ENCODE measurements around the gene ZNF407.

DNA sequence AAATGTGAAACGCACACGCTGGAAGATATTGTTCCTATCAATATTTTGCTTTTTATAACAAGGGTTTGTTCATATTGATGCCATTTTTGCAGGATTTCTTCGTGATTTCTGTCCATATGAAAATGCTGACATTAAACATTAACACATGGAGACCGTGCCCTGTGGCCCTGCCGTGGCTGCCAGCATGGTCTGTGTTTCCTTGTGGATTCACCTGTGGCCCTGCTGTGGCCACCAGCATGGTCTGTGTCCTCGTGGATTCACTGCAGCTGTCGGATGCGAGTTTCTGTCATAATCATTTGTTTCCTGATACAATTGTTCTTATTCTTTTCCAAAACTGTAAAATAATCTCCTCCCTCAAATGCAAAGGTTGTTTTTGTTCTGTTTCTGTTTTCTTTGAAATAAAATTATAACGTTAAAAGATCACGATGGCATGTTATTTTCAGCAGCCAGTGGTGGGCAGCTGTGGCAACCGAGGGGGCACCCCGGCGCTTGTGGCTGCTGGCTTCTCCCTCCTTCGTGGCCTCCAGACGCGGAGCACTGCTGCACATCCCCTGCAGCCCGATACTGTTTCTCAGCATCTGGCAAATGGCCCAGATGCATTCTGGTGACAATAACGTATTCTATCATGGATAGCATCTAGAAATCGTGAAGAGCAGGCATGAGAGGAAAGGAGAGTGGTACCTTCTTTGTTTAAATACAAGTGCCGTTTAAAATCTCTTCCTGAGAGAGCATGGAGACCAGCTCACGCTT lies 467.8 kb downstream of the ZNF407 start:
- TF ChIP-seq, protein P1, sequence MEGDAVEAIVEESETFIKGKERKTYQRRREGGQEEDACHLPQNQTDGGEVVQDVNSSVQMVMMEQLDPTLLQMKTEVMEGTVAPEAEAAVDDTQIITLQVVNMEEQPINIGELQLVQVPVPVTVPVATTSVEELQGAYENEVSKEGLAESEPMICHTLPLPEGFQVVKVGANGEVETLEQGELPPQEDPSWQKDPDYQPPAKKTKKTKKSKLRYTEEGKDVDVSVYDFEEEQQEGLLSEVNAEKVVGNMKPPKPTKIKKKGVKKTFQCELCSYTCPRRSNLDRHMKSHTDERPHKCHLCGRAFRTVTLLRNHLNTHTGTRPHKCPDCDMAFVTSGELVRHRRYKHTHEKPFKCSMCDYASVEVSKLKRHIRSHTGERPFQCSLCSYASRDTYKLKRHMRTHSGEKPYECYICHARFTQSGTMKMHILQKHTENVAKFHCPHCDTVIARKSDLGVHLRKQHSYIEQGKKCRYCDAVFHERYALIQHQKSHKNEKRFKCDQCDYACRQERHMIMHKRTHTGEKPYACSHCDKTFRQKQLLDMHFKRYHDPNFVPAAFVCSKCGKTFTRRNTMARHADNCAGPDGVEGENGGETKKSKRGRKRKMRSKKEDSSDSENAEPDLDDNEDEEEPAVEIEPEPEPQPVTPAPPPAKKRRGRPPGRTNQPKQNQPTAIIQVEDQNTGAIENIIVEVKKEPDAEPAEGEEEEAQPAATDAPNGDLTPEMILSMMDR (IDR thresholded peaks at IDR 0.05): no peak
- no peak for TF ChIP-seq POLR2A (IDR thresholded peaks at IDR 0.05)

Measured in testis (tissue), 2 donors.